Right atrium auricular region (tissue), 2 donors: ENCODE measurements around the gene MPPED1. TPM values are rescaled to one million over a fixed set of nuclear protein-coding genes. Genes with fewer than 3 reads are reported as not detected.

Experiments used
- DNase-seq: peaks from one replicate; pipeline ENCODE4 v3.0.0-alpha.2; 2019; ENCODE audit warnings: low spot score
- H3K27ac ChIP-seq, 2 donors: fragments of 200-600 bp; sonication (generic); 1 replicate in 1 of 2; 2 replicates in 1 of 2; pipeline ENCODE4 v1.5.1; 2016 to 2019
- H3K27me3 ChIP-seq, 2 donors: fragments of 200-600 bp; sonication (generic); one replicate each; pipeline versions ENCODE4 v1.5.1 to v1.6.0; 2017 to 2019
- H3K36me3 ChIP-seq: fragments of 200-600 bp; sonication (generic); one replicate; pipeline ENCODE4 v1.5.1; 2016
- H3K4me1 ChIP-seq, 2 donors: fragments of 200-600 bp; sonication (generic); one replicate each; pipeline versions ENCODE4 v1.5.1 to v1.6.0; 2017 to 2019
- H3K4me3 ChIP-seq, 2 donors: fragments of 200-600 bp; sonication (generic); 1 replicate in 1 of 2; 2 replicates in 1 of 2; pipeline ENCODE4 v1.5.1; 2017 to 2019; ENCODE audit warnings: mild to moderate bottlenecking in 1 of 2, moderate library complexity in 1 of 2
- H3K9me3 ChIP-seq, 2 donors: fragments of 200-600 bp; sonication (generic); one replicate each; pipeline ENCODE4 v1.5.1; 2019
- total RNA-seq, 2 donors: library from RNA; depleted of rRNA; stranded (reverse); fragments of >200 nt; gene quantifications; one replicate each; pipeline ENCODE4 v1.1.0, GENCODE V29; 2016
- TF ChIP-seq, protein P1 (sequence below), 2 donors: fragments of 200-600 bp; sonication (generic); IDR thresholded peaks; one replicate each; pipeline ENCODE4 v1.5.1; 2019; ENCODE audit warnings: antibody characterized with exemption in 2 of 2

MPPED1 gene
- total RNA-seq, 2 donors from 2014 or later: not detected

- no peak overlapping the region for H3K27ac ChIP-seq
- no peak for DNase-seq
- no peaks in the 10 kb centered on the region for H3K9me3 ChIP-seq
- H3K4me1 ChIP-seq: no peaks in the 10 kb centered on the region
- no peaks in the 10 kb centered on the region for H3K27me3 ChIP-seq
- no peaks in the 10 kb centered on the region for H3K36me3 ChIP-seq
- H3K4me3 ChIP-seq: no peak overlapping the region
- TF ChIP-seq, protein P1, sequence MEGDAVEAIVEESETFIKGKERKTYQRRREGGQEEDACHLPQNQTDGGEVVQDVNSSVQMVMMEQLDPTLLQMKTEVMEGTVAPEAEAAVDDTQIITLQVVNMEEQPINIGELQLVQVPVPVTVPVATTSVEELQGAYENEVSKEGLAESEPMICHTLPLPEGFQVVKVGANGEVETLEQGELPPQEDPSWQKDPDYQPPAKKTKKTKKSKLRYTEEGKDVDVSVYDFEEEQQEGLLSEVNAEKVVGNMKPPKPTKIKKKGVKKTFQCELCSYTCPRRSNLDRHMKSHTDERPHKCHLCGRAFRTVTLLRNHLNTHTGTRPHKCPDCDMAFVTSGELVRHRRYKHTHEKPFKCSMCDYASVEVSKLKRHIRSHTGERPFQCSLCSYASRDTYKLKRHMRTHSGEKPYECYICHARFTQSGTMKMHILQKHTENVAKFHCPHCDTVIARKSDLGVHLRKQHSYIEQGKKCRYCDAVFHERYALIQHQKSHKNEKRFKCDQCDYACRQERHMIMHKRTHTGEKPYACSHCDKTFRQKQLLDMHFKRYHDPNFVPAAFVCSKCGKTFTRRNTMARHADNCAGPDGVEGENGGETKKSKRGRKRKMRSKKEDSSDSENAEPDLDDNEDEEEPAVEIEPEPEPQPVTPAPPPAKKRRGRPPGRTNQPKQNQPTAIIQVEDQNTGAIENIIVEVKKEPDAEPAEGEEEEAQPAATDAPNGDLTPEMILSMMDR (IDR thresholded peaks at IDR 0.05): no peak
These were observed 70.5 kb downstream of the MPPED1 start for GRCh38 chr22:43482318-43482625.

DNA sequence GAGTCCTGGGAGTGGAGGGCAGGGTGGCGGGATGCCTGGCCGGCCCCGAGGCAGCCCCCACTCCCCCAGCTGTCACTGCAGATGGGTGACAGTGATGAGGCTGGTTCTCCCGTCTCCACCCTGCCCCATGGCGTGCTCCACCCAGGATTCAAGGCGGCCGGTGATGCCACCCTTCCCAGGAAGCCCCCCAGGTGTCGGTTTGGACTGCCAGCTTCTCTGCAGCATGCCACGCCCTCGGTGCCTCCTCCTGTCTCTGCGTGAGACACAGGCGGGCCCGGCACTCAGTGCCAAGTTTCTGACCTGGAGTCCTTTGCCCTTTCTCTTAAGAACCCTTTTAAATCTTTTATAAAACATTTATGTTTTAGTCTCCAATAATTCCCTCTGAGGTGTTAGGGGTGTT, 71.5 kb downstream of the MPPED1 start:
- TF ChIP-seq, protein P1 (IDR thresholded peaks at IDR 0.05): no peak
- no peak overlapping the region for H3K4me3 ChIP-seq
- H3K9me3 ChIP-seq: no peaks in the 10 kb centered on the region
- no peaks in the 10 kb centered on the region for H3K36me3 ChIP-seq
- no peak for DNase-seq
- no peak overlapping the region for H3K27ac ChIP-seq
- no peaks in the 10 kb centered on the region for H3K27me3 ChIP-seq
- H3K4me1 ChIP-seq: no peaks in the 10 kb centered on the region

DNA sequence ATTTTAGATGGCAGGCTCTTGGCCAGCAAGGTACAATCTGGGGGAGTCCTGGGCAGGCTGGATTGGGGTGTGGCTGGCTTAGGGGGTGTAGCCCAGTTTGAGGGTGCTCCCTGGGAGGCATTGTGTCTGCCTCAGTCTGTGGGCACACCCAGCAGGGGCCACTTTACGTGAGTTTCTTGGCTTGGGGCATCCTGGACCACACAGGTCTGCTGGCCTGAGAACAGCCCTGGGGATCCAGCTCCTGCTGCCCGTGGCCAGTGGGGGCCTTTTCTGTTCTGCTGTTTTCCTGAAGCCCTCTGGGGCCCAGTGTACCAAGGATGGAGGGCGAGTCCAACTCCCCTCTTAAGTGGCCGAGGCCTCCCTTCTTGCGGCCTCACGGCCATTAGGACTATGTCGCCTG, 71.9 kb downstream of the MPPED1 start:
- no peaks in the 10 kb centered on the region for H3K9me3 ChIP-seq
- TF ChIP-seq, protein P1 (IDR thresholded peaks at IDR 0.05): no peak
- no peak overlapping the region for H3K4me3 ChIP-seq
- no peak for DNase-seq
- no peak overlapping the region for H3K27ac ChIP-seq
- no peaks in the 10 kb centered on the region for H3K27me3 ChIP-seq
- no peaks in the 10 kb centered on the region for H3K4me1 ChIP-seq
- no peaks in the 10 kb centered on the region for H3K36me3 ChIP-seq

DNA sequence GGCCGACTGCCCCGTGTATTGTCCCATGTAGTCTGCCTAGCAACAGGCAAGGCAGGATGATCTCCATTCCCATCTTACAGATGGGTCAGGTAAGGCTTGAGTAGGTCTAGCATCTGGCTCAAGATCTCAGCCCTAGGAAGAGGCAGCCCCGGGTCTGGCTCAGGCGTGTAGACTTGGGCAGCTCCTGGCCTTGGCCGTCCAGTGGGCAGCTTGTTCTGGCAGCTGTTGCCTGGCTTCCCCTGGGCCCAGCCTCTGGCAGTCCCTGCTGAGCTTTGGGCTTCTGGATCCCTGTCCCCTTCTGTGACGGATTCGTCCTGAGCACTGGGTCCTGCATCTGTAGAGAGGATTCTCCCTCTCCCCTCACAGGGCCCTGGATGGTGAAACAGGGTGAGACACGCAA, 72.4 kb downstream of the MPPED1 start:
- H3K4me3 ChIP-seq: no peak overlapping the region
- no peaks in the 10 kb centered on the region for H3K36me3 ChIP-seq
- DNase-seq: no peak
- TF ChIP-seq, protein P1 (IDR thresholded peaks at IDR 0.05): no peak
- H3K27me3 ChIP-seq: no peaks in the 10 kb centered on the region
- no peak overlapping the region for H3K27ac ChIP-seq
- no peaks in the 10 kb centered on the region for H3K9me3 ChIP-seq
- H3K4me1 ChIP-seq: no peaks in the 10 kb centered on the region

- no peaks in the 10 kb centered on the region for H3K9me3 ChIP-seq
- TF ChIP-seq, protein P1 (IDR thresholded peaks at IDR 0.05): no peak
- no peaks in the 10 kb centered on the region for H3K27me3 ChIP-seq
- no peaks in the 10 kb centered on the region for H3K4me1 ChIP-seq
- no peaks in the 10 kb centered on the region for H3K36me3 ChIP-seq
- no peak for DNase-seq
- no peak overlapping the region for H3K27ac ChIP-seq
- H3K4me3 ChIP-seq: no peak overlapping the region
These were observed 73.8 kb downstream of the MPPED1 start for GRCh38 chr22:43485502-43486089.

DNA sequence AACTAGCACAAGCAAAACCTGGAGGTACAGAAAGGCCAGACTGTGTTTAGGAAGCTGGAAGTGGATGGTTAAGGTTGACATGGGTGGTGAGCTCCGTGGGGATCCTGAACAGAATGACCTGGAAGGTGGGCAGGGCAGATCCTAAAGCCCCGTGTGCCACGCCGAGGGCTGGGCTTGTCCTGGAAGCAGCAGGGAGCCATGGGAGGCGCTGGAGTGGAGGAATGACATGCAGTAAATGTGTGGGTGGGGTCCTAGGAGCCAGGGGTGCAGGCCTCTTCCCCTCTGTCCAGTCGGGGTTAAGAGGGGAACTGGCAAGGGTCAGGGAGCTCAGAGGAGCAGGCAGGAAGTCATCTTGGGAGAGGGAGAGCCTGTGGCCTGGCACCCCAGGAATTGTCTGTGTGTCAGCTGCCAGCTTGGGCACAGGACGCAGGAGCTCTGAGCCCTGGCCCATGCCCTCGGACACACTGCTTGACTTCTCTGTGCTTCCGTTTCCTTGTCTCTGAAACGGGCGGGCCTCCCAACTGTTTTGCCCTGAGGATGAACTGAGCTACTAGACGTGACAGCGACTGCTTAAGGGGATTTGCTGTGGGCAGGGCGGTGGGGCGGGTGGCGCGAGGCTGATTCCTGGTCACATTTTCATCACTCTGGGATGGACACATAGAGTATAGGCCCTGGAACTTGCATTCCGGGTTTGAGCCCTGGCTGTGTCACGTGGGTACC, 75.7 kb downstream of the MPPED1 start:
- H3K27me3 ChIP-seq: no peaks in the 10 kb centered on the region
- no peaks in the 10 kb centered on the region for H3K36me3 ChIP-seq
- no peak overlapping the region for H3K27ac ChIP-seq
- no peaks in the 10 kb centered on the region for H3K9me3 ChIP-seq
- no peaks in the 10 kb centered on the region for H3K4me1 ChIP-seq
- no peak overlapping the region for H3K4me3 ChIP-seq
- no peak for DNase-seq
- TF ChIP-seq, protein P1 (IDR thresholded peaks at IDR 0.05): no peak
